ENCODE results near the gene E2F3.

E2F3 gene

DNA sequence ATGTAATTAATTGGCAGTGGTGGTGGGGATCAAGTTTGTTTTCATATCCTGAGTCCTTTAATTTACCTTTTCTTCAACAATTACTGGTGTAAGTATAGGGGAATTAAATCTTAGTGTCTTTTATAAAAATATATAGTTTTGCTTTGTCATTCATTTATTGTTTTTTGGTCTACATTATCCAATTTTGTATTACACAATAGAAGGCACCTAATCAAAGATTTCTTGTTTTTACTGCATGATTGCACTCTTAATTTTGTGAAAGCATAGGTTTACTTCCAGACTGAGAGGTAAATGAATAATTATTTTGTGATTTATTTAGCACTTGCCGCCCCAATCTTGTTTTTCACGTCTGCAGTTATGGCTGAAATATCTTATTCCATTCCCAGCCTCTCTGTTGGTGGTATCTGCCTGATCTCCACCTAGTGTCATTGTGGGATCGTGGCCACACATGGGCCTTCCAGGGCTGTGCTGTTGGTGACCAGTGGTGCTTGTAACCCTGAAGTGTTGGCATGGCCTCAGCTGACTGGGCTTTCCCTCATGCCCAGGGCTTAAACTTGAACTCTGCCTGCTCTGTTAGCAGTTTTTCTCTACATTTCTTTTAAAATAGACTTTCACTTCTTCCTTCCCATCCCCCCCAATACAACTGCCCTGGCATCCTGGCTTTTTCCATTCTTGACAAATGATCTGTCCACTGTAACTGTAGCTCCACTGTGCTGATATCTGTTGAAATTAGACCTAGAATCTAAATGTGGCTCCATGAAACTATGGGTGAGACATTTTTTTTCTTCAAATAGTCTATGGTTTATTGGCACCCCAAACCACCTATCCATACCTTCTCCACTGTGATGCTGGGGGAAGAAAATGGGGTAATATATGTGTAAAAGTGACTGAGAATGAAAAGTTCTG is 24.8 kb downstream of the E2F3 start:
- in situ Hi-C loops (cut with MboI; ENCODE audit: low pct_unique_long_range_greater_than_20kb, low sequenced_read_pairs, unreplicated experiment) = no loop called here
- TF ChIP-seq, protein P1, sequence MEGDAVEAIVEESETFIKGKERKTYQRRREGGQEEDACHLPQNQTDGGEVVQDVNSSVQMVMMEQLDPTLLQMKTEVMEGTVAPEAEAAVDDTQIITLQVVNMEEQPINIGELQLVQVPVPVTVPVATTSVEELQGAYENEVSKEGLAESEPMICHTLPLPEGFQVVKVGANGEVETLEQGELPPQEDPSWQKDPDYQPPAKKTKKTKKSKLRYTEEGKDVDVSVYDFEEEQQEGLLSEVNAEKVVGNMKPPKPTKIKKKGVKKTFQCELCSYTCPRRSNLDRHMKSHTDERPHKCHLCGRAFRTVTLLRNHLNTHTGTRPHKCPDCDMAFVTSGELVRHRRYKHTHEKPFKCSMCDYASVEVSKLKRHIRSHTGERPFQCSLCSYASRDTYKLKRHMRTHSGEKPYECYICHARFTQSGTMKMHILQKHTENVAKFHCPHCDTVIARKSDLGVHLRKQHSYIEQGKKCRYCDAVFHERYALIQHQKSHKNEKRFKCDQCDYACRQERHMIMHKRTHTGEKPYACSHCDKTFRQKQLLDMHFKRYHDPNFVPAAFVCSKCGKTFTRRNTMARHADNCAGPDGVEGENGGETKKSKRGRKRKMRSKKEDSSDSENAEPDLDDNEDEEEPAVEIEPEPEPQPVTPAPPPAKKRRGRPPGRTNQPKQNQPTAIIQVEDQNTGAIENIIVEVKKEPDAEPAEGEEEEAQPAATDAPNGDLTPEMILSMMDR (IDR thresholded peaks at IDR 0.05; ENCODE audit: extremely low read depth, insufficient read depth, missing control alignments) = no peak

GRCh38 chr6:20427856-20428255 is 26.2 kb downstream of the E2F3 start:
- peak; percentile 52 for DNase-seq (ENCODE audit: low spot score)
- TF ChIP-seq, protein P1 (IDR thresholded peaks at IDR 0.05; ENCODE audit: extremely low read depth, insufficient read depth, missing control alignments) = no peak
- in situ Hi-C loops (cut with MboI; ENCODE audit: low pct_unique_long_range_greater_than_20kb, low sequenced_read_pairs, unreplicated experiment) = no loop called here

More for the DNA sequence above, 24.8 kb downstream of the E2F3 start:
- DNase-seq (ENCODE audit: low spot score) = no peak

- in situ Hi-C loops (cut with MboI; ENCODE audit: low pct_unique_long_range_greater_than_20kb, low sequenced_read_pairs, unreplicated experiment) = no loop called here
- DNase-seq (ENCODE audit: low spot score) = no peak
- TF ChIP-seq, protein P1 (IDR thresholded peaks at IDR 0.05; ENCODE audit: extremely low read depth, insufficient read depth, missing control alignments) = no peak
Measured at GRCh38 chr6:20432692-20433091, 31.0 kb downstream of the E2F3 start.

- no peak for DNase-seq (ENCODE audit: low spot score)
- TF ChIP-seq, protein P1 (IDR thresholded peaks at IDR 0.05; ENCODE audit: extremely low read depth, insufficient read depth, missing control alignments) = no peak
- in situ Hi-C loops (cut with MboI; ENCODE audit: low pct_unique_long_range_greater_than_20kb, low sequenced_read_pairs, unreplicated experiment) = no loop called here
Measured at GRCh38 chr6:20433321-20433720, 31.6 kb downstream of the E2F3 start.

DNA sequence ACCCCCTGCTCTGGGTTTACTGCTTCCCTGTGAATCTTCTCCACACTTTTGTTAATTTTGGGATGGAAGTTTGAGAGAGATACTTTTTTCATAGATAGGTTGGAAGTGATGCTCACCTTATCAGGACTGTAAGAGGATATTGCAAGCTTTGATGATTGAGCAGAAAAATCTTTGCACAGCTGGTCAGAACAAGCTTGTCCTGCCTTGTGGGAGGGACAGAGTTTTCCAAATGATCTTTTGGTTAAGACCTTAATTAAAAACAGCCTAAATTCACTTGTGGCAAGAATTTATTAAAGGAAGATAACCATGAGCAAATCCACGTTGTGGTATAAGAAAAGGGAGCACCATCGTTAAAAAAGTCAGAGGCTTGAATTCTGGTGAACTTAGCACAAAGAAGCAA is 32.2 kb downstream of the E2F3 start:
- DNase-seq (ENCODE audit: low spot score) = no peak
- in situ Hi-C loops (cut with MboI; ENCODE audit: low pct_unique_long_range_greater_than_20kb, low sequenced_read_pairs, unreplicated experiment) = no loop called here
- TF ChIP-seq, protein P1 (IDR thresholded peaks at IDR 0.05; ENCODE audit: extremely low read depth, insufficient read depth, missing control alignments) = no peak

- TF ChIP-seq, protein P1 (IDR thresholded peaks at IDR 0.05; ENCODE audit: extremely low read depth, insufficient read depth, missing control alignments) = no peak
- DNase-seq (ENCODE audit: low spot score) = no peak
- in situ Hi-C loops (cut with MboI; ENCODE audit: low pct_unique_long_range_greater_than_20kb, low sequenced_read_pairs, unreplicated experiment) = no loop called here
Measured at GRCh38 chr6:20434766-20435165, 33.1 kb downstream of the E2F3 start.

All from GM13977 (cell line).